ENCODE data around the gene CBX2.
A peak's percentile ranks its signal among the peaks of the same experiment; 100 is the strongest.

GRCh38 chr17:79798299-79799173 is 20.6 kb downstream of the CBX2 start:
- TF ChIP-seq EZH2 (IDR thresholded peaks at IDR 0.05; ENCODE audit: insufficient read depth, poor library complexity, severe bottlenecking) (peak; percentile 87), EZH2phosphoT487 (IDR thresholded peaks at IDR 0.05; ENCODE audit: insufficient read depth, low read depth) (0 out of 2 replicates have a peak, but pooled peaks have one; percentile 62)

All from GM23248 (cell line).